ENCODE measurements around the gene RALGDS.

GRCh38 chr9:133166392-133166791 lies 45.4 kb upstream of the RALGDS start:
- TF ChIP-seq NR3C1 (CRISPR knock-in tag; IDR thresholded peaks at IDR 0.05): no peak
- TF ChIP-seq USF2 (IDR thresholded peaks at IDR 0.05; ENCODE audit: low read depth, low read length): no peak
- no peak for TF ChIP-seq USF2 (CRISPR knock-in tag; IDR thresholded peaks at IDR 0.05; ENCODE audit: borderline replicate concordance)
- TF ChIP-seq KDM5B (CRISPR knock-in tag; IDR thresholded peaks at IDR 0.05; ENCODE audit: borderline replicate concordance): no peak
- TF ChIP-seq, protein P1, sequence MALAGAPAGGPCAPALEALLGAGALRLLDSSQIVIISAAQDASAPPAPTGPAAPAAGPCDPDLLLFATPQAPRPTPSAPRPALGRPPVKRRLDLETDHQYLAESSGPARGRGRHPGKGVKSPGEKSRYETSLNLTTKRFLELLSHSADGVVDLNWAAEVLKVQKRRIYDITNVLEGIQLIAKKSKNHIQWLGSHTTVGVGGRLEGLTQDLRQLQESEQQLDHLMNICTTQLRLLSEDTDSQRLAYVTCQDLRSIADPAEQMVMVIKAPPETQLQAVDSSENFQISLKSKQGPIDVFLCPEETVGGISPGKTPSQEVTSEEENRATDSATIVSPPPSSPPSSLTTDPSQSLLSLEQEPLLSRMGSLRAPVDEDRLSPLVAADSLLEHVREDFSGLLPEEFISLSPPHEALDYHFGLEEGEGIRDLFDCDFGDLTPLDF (CRISPR knock-in tag; IDR thresholded peaks at IDR 0.05): no peak
- no peak for TF ChIP-seq SP4 (CRISPR knock-in tag; IDR thresholded peaks at IDR 0.05)
- no peak for TF ChIP-seq MYPOP (CRISPR knock-in tag; IDR thresholded peaks at IDR 0.05)
- no peak for TF ChIP-seq SMARCE1 (IDR thresholded peaks at IDR 0.05; ENCODE audit: borderline replicate concordance)
- no peak for TF ChIP-seq ATF1 (CRISPR knock-in tag; IDR thresholded peaks at IDR 0.05)
- TF ChIP-seq CTCF (CRISPR knock-in tag; IDR thresholded peaks at IDR 0.05): no peak
- no peak for TF ChIP-seq KDM5A (IDR thresholded peaks at IDR 0.05; ENCODE audit: borderline replicate concordance, low read length)
- TF ChIP-seq ZNF136 (CRISPR knock-in tag; IDR thresholded peaks at IDR 0.05; ENCODE audit: low read depth): no peak
- TF ChIP-seq POLR2AphosphoS5 (IDR thresholded peaks at IDR 0.05; ENCODE audit: low read depth, low read length): no peak
